OCI-LY1 (cell line): ENCODE data around the gene EPHA2.

Experiments used
- H2AFZ ChIP-seq: fragments of 200-600 bp; sonication (generic), shearing (Covaris generic); 2 replicates; pipeline ENCODE4 v1.6.0; 2014; ENCODE audit warnings: antibody characterized with exemption, mild to moderate bottlenecking, low read length
- H3F3A ChIP-seq: fragments of 200-600 bp; sonication (generic), shearing (Covaris generic); 2 replicates; pipeline ENCODE4 v1.6.0; 2014; ENCODE audit warnings: mild to moderate bottlenecking, antibody characterized with exemption, low read length, moderate library complexity; ENCODE audit not compliant: insufficient read depth
- H3K27ac ChIP-seq: fragments of 200-600 bp; sonication (generic); 2 replicates; pipeline ENCODE4 v1.5.1; 2014; ENCODE audit warnings: low read length, mixed run types, mild to moderate bottlenecking, low read depth; ENCODE audit not compliant: poor library complexity, severe bottlenecking
- H3K27me3 ChIP-seq: fragments of 200-600 bp; sonication (generic); 2 replicates; pipeline ENCODE4 v1.6.0; 2014; ENCODE audit warnings: antibody characterized with exemption, mild to moderate bottlenecking, low read length, moderate library complexity; ENCODE audit not compliant: insufficient read depth
- H3K36me3 ChIP-seq: fragments of 200-600 bp; sonication (generic); 2 replicates; pipeline ENCODE4 v1.6.1; 2014; ENCODE audit warnings: mild to moderate bottlenecking, antibody characterized with exemption, low read length, moderate library complexity, mixed read lengths; ENCODE audit not compliant: insufficient read depth
- H3K4me1 ChIP-seq: fragments of 200-600 bp; sonication (generic); 2 replicates; pipeline ENCODE4 v1.5.1; 2014; ENCODE audit warnings: mild to moderate bottlenecking, low read length, moderate library complexity; ENCODE audit not compliant: insufficient read depth, severe bottlenecking
- H3K4me2 ChIP-seq: fragments of 200-600 bp; sonication (generic), shearing (Covaris generic); 2 replicates; pipeline ENCODE4 v1.6.1; 2014; ENCODE audit warnings: low read length
- H3K4me3 ChIP-seq: fragments of 200-600 bp; sonication (generic); 2 replicates; pipeline ENCODE4 v1.5.1; 2014; ENCODE audit warnings: low read length, low read depth, mild to moderate bottlenecking, mixed read lengths; ENCODE audit not compliant: poor library complexity, severe bottlenecking
- H3K79me2 ChIP-seq: fragments of 200-600 bp; shearing (Covaris generic); 2 replicates; pipeline ENCODE4 v1.6.1; 2016; ENCODE audit warnings: mixed run types, low read length, mixed read lengths; ENCODE audit not compliant: insufficient read depth
- H3K9ac ChIP-seq: fragments of 200-600 bp; sonication (generic), shearing (Covaris generic); 2 replicates; pipeline ENCODE4 v1.6.1; 2014; ENCODE audit warnings: mild to moderate bottlenecking, low read length, mixed read lengths
- H3K9me2 ChIP-seq: fragments of 200-600 bp; sonication (generic), shearing (Covaris generic); 2 replicates; pipeline ENCODE4 v1.6.1; 2014; ENCODE audit warnings: low read depth, mild to moderate bottlenecking, low read length, mixed read lengths
- H3K9me3 ChIP-seq: fragments of 200-600 bp; shearing (Covaris generic); 2 replicates; pipeline ENCODE4 v1.6.1; 2014; ENCODE audit warnings: low read length, mixed read lengths
- H4K20me1 ChIP-seq: fragments of 200-600 bp; sonication (generic), shearing (Covaris generic); 2 replicates; pipeline ENCODE4 v1.6.0; 2016; ENCODE audit warnings: mild to moderate bottlenecking, low read length; ENCODE audit not compliant: insufficient read depth
- CTCF ChIP-seq: fragments of 200-600 bp; sonication (generic), shearing (Covaris generic); IDR thresholded peaks from 2 replicates; pipeline ENCODE4 v1.5.1; 2017; ENCODE audit warnings: mild to moderate bottlenecking, antibody characterized with exemption, low read length, moderate library complexity, mixed read lengths
- EZH2 ChIP-seq: fragments of 200-600 bp; sonication (generic), shearing (Covaris generic); IDR thresholded peaks from 2 replicates; pipeline ENCODE4 v1.8.0; 2017; ENCODE audit warnings: borderline replicate concordance, mixed run types, mild to moderate bottlenecking, antibody characterized with exemption, low read length, moderate library complexity, mixed read lengths

Gene EPHA2

GRCh38 chr1:16161717-16162116 lies 5.8 kb upstream of the EPHA2 start:
- H3K27ac ChIP-seq: no peak overlapping the region
- no peaks in the 10 kb centered on the region for H4K20me1 ChIP-seq
- H3K36me3 ChIP-seq: no peaks in the 10 kb centered on the region
- peaks cover 4% of the 10 kb centered on the region for H3K4me1 ChIP-seq
- no peaks in the 10 kb centered on the region for H3K9me2 ChIP-seq
- H3K9ac ChIP-seq: no peak overlapping the region
- TF ChIP-seq CTCF (no peak), EZH2 (no peak)
- no peaks in the 10 kb centered on the region for H3K9me3 ChIP-seq
- H3K27me3 ChIP-seq: peaks cover 4% of the 10 kb centered on the region; the same call in 1 of the 2 replicates
- H2AFZ ChIP-seq: no peak overlapping the region
- no peaks in the 10 kb centered on the region for H3F3A ChIP-seq
- no peak overlapping the region for H3K4me2 ChIP-seq
- no peaks in the 10 kb centered on the region for H3K79me2 ChIP-seq
- no peak overlapping the region for H3K4me3 ChIP-seq

- no peaks in the 10 kb centered on the region for H4K20me1 ChIP-seq
- TF ChIP-seq CTCF (no peak), EZH2 (no peak)
- H3K36me3 ChIP-seq: no peaks in the 10 kb centered on the region
- peaks cover 4% of the 10 kb centered on the region for H3K4me1 ChIP-seq
- no peak overlapping the region for H3K4me3 ChIP-seq
- H3K4me2 ChIP-seq: no peak overlapping the region
- no peaks in the 10 kb centered on the region for H3K79me2 ChIP-seq
- H3K27ac ChIP-seq: no peak overlapping the region
- peaks cover 4% of the 10 kb centered on the region; the same call in 1 of the 2 replicates for H3K27me3 ChIP-seq
- H3K9ac ChIP-seq: no peak overlapping the region
- no peak overlapping the region for H2AFZ ChIP-seq
- no peaks in the 10 kb centered on the region for H3F3A ChIP-seq
- no peaks in the 10 kb centered on the region for H3K9me2 ChIP-seq
- H3K9me3 ChIP-seq: no peaks in the 10 kb centered on the region
Measured at GRCh38 chr1:16158993-16159831, 3.3 kb upstream of the EPHA2 start.

- Histone ChIP-seq H3K27ac (no peak overlapping the region), H2AFZ (no peak overlapping the region), H3K79me2 (no peaks in the 10 kb centered on the region), H4K20me1 (no peaks in the 10 kb centered on the region), H3K27me3 (peaks cover 4% of the 10 kb centered on the region; the same call in 1 of the 2 replicates), H3K9ac (no peak overlapping the region), H3K4me2 (no peak overlapping the region), H3K9me2 (no peaks in the 10 kb centered on the region), H3F3A (no peaks in the 10 kb centered on the region), H3K4me3 (no peak overlapping the region), H3K4me1 (peaks cover 4% of the 10 kb centered on the region), H3K36me3 (no peaks in the 10 kb centered on the region), H3K9me3 (no peaks in the 10 kb centered on the region)
- no peak for TF ChIP-seq CTCF
- no peak for TF ChIP-seq EZH2
Measured at GRCh38 chr1:16158025-16158424, 2.2 kb upstream of the EPHA2 start.
